Adrenal gland (tissue), 5 donors: ENCODE results near the gene F7.

Source experiments
- POLR2A ChIP-seq, 2 donors: fragments of 450-650 bp; IDR thresholded peaks; one replicate each; pipeline ENCODE4 v1.6.1; 2017; ENCODE audit warnings: antibody characterized with exemption in 2 of 2, mild to moderate bottlenecking in 2 of 2, moderate library complexity in 1 of 2
- TF ChIP-seq, protein P1 (sequence below), 6 experiments: fragments of 450-650 bp in 4 of 6; fragments of 200-600 bp in 2 of 6; sonication (generic) in 1 of 6; IDR thresholded peaks; 1 replicate in 5 of 6; 2 replicates in 1 of 6; pipeline versions ENCODE4 v1.5.1 to v1.8.0; 2016 to 2021; ENCODE audit warnings: antibody characterized with exemption in 6 of 6, mild to moderate bottlenecking in 2 of 6, moderate library complexity in 1 of 6
- donor health status: DM: no; HTN: no; CAD: no.

DNA sequence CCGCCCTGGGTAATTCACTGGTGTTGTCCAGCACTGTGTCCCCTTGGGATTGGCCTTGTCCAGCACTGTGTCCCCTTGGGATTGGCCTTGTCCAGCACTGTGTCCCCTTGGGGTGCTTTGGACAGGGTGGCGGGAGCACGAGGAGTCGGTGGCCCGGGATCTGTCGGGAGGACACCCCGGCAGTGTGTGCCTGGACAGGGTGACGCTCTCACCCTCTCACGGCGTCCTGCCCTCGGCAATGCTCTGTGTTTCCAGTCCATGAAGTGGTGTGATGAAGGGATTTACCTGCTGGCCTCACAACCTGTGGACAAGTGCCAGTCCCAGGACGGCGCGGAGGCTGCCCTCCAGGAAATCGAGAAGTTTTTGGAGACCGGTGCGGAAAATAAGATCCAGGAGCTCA is 29.9 kb upstream of the F7 start:
- TF ChIP-seq, protein P1, sequence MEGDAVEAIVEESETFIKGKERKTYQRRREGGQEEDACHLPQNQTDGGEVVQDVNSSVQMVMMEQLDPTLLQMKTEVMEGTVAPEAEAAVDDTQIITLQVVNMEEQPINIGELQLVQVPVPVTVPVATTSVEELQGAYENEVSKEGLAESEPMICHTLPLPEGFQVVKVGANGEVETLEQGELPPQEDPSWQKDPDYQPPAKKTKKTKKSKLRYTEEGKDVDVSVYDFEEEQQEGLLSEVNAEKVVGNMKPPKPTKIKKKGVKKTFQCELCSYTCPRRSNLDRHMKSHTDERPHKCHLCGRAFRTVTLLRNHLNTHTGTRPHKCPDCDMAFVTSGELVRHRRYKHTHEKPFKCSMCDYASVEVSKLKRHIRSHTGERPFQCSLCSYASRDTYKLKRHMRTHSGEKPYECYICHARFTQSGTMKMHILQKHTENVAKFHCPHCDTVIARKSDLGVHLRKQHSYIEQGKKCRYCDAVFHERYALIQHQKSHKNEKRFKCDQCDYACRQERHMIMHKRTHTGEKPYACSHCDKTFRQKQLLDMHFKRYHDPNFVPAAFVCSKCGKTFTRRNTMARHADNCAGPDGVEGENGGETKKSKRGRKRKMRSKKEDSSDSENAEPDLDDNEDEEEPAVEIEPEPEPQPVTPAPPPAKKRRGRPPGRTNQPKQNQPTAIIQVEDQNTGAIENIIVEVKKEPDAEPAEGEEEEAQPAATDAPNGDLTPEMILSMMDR (IDR thresholded peaks at IDR 0.05), result no peak
- no peak for TF ChIP-seq POLR2A (IDR thresholded peaks at IDR 0.05)
